GM12878 (cell line): Measurements from ENCODE around the gene YJU2. TPM values are rescaled to one million over a fixed set of nuclear protein-coding genes. Genes with fewer than 3 reads are reported as not detected.

ENCODE experiments used
- ATAC-seq: fragments of 200-7000 bp; cut with Tn5 transposase; 3 replicates; pipeline ENCODE4 v1.9.1; 2020; ENCODE audit warnings: mild to moderate bottlenecking, moderate library complexity
- BruUV-seq: library from RNA; stranded (reverse); fragments of 400-500 nt; replicated peaks from 2 replicates; lab custom pipeline; 2021; lab: Mats Ljungman, UMichigan
- CTCF ChIA-PET: fragments of 300-600 bp; sonication (Branson Sonifier 250); formaldehyde crosslinking; extraction: SDS; loops from one replicate; lab custom pipeline; 2021; ENCODE audit warnings: inconsistent platforms; lab: Yijun Ruan, JAX
- POLR2A ChIA-PET: fragments of 350-600 bp; formaldehyde crosslinking; extraction: SDS; loops from one replicate; lab custom pipeline; 2021; ENCODE audit warnings: inconsistent platforms; lab: Charles Lee
- RAD21 ChIA-PET: fragments of 300-600 bp; sonication (Branson Sonifier 250); formaldehyde crosslinking; loops from one replicate; lab custom pipeline; 2023; ENCODE audit warnings: antibody characterized with exemption; ENCODE audit not compliant: unreplicated experiment; lab: Charles Lee
- SMC1A ChIA-PET: fragments of 300-600 bp; sonication (Branson Sonifier 250); formaldehyde crosslinking; loops from one replicate; lab custom pipeline; 2023; ENCODE audit not compliant: unreplicated experiment, uncharacterized antibody; lab: Charles Lee
- DNase-seq: peaks from one replicate; pipeline ENCODE4 v3.0.0-alpha.2; 2011; ENCODE audit warnings: low read depth, low spot score
- FAIRE-seq: peaks from 3 replicates; lab custom pipeline; 2011; peaks lifted over from hg19 to GRCh38; lab: Jason Lieb, UNC
- H2AFZ ChIP-seq: 2 replicates; pipeline ENCODE4 v1.6.0; 2011; ENCODE audit warnings: low read depth, low read length, control low read depth; ENCODE audit not compliant: control insufficient read depth
- H3K27ac ChIP-seq: 2 replicates; pipeline ENCODE4 v1.5.1; 2011; ENCODE audit warnings: control low read depth; ENCODE audit not compliant: control insufficient read depth, insufficient read depth
- H3K27me3 ChIP-seq, 2 experiments: replicated peaks in 1 of 2; 2 replicates each; pipeline versions ENCODE4 v1.6.0 to v1.6.1; 2011; ENCODE audit warnings: low read length in 1 of 2; ENCODE audit not compliant: control insufficient read depth in 2 of 2, insufficient read depth in 2 of 2
- H3K36me3 ChIP-seq, 2 experiments: 2 replicates each; pipeline ENCODE4 v1.5.1; 2011; ENCODE audit warnings: low read length in 1 of 2; ENCODE audit not compliant: control insufficient read depth in 2 of 2, insufficient read depth in 2 of 2
- H3K4me1 ChIP-seq: 2 replicates; pipeline ENCODE4 v1.6.1; 2011; ENCODE audit warnings: mild to moderate bottlenecking, low read length, moderate library complexity, mixed read lengths; ENCODE audit not compliant: control insufficient read depth, insufficient read depth
- H3K4me2 ChIP-seq: 2 replicates; pipeline ENCODE4 v1.6.0; 2011; ENCODE audit warnings: control low read depth; ENCODE audit not compliant: control insufficient read depth, insufficient read depth
- H3K4me3 ChIP-seq: fragments of 200-600 bp; sonication (generic); 2 replicates; pipeline ENCODE4 v1.5.1; 2016
- H3K79me2 ChIP-seq: 2 replicates; pipeline ENCODE4 v1.6.0; 2011; ENCODE audit warnings: low read length; ENCODE audit not compliant: control insufficient read depth, insufficient read depth
- H3K9ac ChIP-seq: 2 replicates; pipeline ENCODE4 v1.8.0; 2011; ENCODE audit warnings: low read length, control low read depth, mixed read lengths; ENCODE audit not compliant: control insufficient read depth, insufficient read depth
- H3K9me3 ChIP-seq: replicated peaks from 3 replicates; pipeline ENCODE4 v1.5.1; 2011; ENCODE audit warnings: mild to moderate bottlenecking, low read length; ENCODE audit not compliant: control insufficient read depth, insufficient read depth
- H4K20me1 ChIP-seq: 2 replicates; pipeline ENCODE4 v1.6.0; 2011; ENCODE audit not compliant: control insufficient read depth, insufficient read depth
- CREM ChIP-seq: IDR thresholded peaks from 2 replicates; pipeline ENCODE4 v1.6.1; 2014; ENCODE audit warnings: antibody characterized with exemption, low read depth
- EP300 ChIP-seq, 2 experiments: fragments of 150-350 bp in 1 of 2; IDR thresholded peaks; 2 replicates each; pipeline ENCODE4 v1.6.1; 2011 to 2012; ENCODE audit warnings: low read depth in 2 of 2, low read length in 2 of 2, borderline replicate concordance in 1 of 2, improper control_type of control experiment in 1 of 2, inconsistent platforms in 1 of 2; ENCODE audit not compliant: control insufficient read depth in 1 of 2
- FOS ChIP-seq: IDR thresholded peaks from 3 replicates; pipeline ENCODE4 v1.6.1; 2011; ENCODE audit warnings: borderline replicate concordance; ENCODE audit not compliant: insufficient read length; ENCODE audit errors: extremely low read depth
- MXI1 ChIP-seq: fragments of 150-350 bp; IDR thresholded peaks from 2 replicates; pipeline ENCODE4 v1.6.1; 2011; ENCODE audit warnings: low read depth, mild to moderate bottlenecking, inconsistent platforms, low read length, improper control_type of control experiment
- RELA ChIP-seq: fragments of 450-650 bp; IDR thresholded peaks from 2 replicates; pipeline ENCODE4 v1.8.0; 2014; ENCODE audit warnings: borderline replicate concordance; ENCODE audit not compliant: partially characterized antibody
- WGBS: methylation state at CpG from one replicate; pipeline ENCODE4 v1.1.6; 2016; ENCODE audit warnings: low lambda C conversion rate; ENCODE audit not compliant: insufficient replicate concordance, insufficient coverage; ENCODE audit errors: missing lambda C conversion rate; 5-methylcytosine and 5-hydroxymethylcytosine counted together
- in situ Hi-C: fragments of 300-500 bp; cut with MboI; formaldehyde crosslinking; loops from 9 replicates; pipeline ENCODE4 v1.14.3; 2018; ENCODE audit warnings: mixed read lengths
- intact Hi-C: fragments of 100-400 bp; cut with micrococcal nuclease; formaldehyde crosslinking; loops from one replicate; pipeline ENCODE4 v1.14.2; 2022; ENCODE audit not compliant: unreplicated experiment
- polyA plus RNA-seq, 11 experiments: library from polyadenylated mRNA; depleted of rRNA in 4 of 11; unstranded in 6 of 11; stranded (reverse) in 5 of 11; fragments of >200 nt; fragmentation: Nextera tagmentation in 4 of 11; fragmentation: Illumina TruSeq in 1 of 11; extraction: Ambion mirVana in 4 of 11; extraction: Trizol in 1 of 11; gene quantifications; 1 replicate in 1 of 11; 2 replicates in 10 of 11; pipeline versions ENCODE4 v1.2.1 to v1.2.3, GENCODE V29; 2011 to 2016; ENCODE audit warnings: inconsistent platforms in 2 of 11, missing spikeins in 2 of 11, low read depth in 1 of 11
- total RNA-seq, 4 experiments: library from RNA; depleted of rRNA in 3 of 4; stranded (reverse); fragments of >200 nt in 3 of 4; fragmentation: Illumina TruSeq in 1 of 4; extraction: Trizol in 1 of 4; gene quantifications; 2 replicates each; pipeline versions ENCODE4 v1.2.1 to v1.2.3, GENCODE V29; 2013 to 2021
- TF ChIP-seq, protein P1 (sequence below): fragments of 450-650 bp; IDR thresholded peaks from 2 replicates; pipeline ENCODE4 v1.6.1; 2014; ENCODE audit warnings: mild to moderate bottlenecking
- TF ChIP-seq, protein P2 (sequence below): IDR thresholded peaks from 2 replicates; pipeline ENCODE4 v1.6.1; 2012; ENCODE audit warnings: low read depth, low read length, improper control_type of control experiment
- TF ChIP-seq, protein P3 (sequence below), 3 experiments: IDR thresholded peaks in 2 of 3; conservative IDR thresholded peaks in 1 of 3; 2 replicates each; pipeline ENCODE4 v1.5.1; 2011; ENCODE audit warnings: low read depth in 3 of 3, low read length in 3 of 3, mild to moderate bottlenecking in 3 of 3, control low read depth in 2 of 3, moderate library complexity in 2 of 3, inconsistent platforms in 1 of 3, mixed read lengths in 1 of 3; ENCODE audit not compliant: control insufficient read depth in 2 of 3, insufficient read depth in 1 of 3; ENCODE audit errors: extremely low read depth in 1 of 3

YJU2 gene
- total and polyA plus RNA-seq, 10 of the 15 experiments (the other 5 are each of a cell fraction or from before 2014, with no cell fraction given) = 0.26 to 40.7 (median 23.8) TPM

DNA sequence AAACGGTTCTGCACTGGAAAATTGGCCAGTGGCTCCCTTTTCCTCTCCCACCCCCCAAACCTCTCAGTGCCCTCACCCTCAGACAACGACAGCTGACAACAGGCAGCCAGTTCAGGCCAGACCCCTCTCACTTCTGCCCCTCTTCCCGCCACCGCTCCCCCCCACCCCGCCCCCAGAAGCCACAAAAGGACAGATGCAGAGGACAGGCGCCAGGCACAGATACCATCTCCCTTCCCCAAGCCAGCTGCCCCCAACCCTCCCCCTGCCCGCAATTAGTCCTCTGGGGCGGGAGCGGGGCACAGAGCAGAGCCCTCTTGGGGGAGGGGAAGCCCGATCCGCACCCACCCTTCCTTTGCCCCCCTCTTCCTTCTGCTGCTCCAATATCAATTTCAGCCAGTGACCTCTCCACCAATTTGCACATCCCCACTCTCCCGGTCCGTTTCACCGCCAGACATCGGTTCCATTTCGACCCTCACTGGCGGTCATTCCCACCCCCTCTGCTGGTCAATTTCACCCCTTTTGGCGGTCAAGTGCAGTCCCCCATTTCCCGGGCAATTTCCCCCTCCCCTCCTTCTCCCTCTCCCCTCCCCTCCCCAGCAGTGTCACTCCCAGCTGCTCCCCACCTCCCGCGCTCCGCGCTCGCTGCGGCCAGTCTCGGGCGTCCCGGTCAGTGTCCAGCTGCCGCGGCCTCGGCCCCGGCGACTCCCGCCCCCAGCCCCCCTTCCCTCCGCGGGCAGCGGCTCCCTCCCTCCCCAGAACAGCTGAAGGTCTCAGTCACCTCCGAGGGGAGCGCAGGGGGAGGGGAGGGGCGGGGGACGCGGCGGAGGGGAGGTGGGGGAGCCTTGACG, 31.8 kb downstream of the YJU2 start, which contains the start of gene SHD:
Gene SHD, plus strand, starts transcription at position 848 of the 848 bp plus-strand sequence. CDS start 798 bp downstream, outside the sequence.
- WGBS = 8% methylated on average over 21 of the region's 44 CpGs
- TF ChIP-seq RELA = no peak
- BruUV-seq = no TSS peak
- RAD21 ChIA-PET = no interaction called here
- H3K79me2 ChIP-seq = no peaks in the 10 kb centered on the region
- in situ Hi-C loops = no loop called here
- H3K9ac ChIP-seq = no peak within 1 kb of the TSS
- H3K4me1 ChIP-seq = no peaks in the 10 kb centered on the region
- H4K20me1 ChIP-seq = no peaks in the 10 kb centered on the region
- H3K4me3 ChIP-seq = no peak within 1 kb of the TSS
- H3K4me2 ChIP-seq = no peak within 1 kb of the TSS
- POLR2A ChIA-PET = no interaction called here
- H3K9me3 ChIP-seq = no peaks in the 10 kb centered on the region
- CTCF ChIA-PET = interaction anchor here (4.1 kb wide), 1 partner anchor 11 kb away, joined by 18 read pairs; no protein-coding TSS in a partner anchor
- no peak within 1 kb of the TSS for H2AFZ ChIP-seq
- FAIRE-seq = no peak
- SMC1A ChIA-PET = no interaction called here
- ATAC-seq = no peak
- no peaks in the 10 kb centered on the region; a peak in 2 of 4 replicates for H3K27me3 ChIP-seq
- H3K36me3 ChIP-seq = no peaks in the 10 kb centered on the region
- no peak within 1 kb of the TSS for H3K27ac ChIP-seq
- intact Hi-C loops = no loop called here
- DNase-seq = no peak

DNA sequence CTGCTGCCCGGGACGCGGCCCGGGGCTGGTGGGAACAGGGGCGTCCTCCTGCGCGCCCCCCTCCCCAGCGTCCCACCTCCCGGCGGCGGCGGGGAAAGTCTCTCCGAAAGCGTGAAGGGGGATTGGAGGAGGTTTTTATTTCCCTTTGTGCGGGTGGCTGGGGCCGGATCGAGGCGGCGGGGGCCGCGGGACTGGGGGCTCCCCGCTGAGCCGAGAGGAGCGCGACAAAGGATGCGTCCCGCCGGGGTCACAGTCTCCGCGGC, 32.3 kb downstream of the YJU2 start:
- 20% methylated on average over 16 of the region's 30 CpGs for WGBS
- H3K4me2 ChIP-seq = no peak overlapping the region

More for the DNA sequence above, 32.3 kb downstream of the YJU2 start:
- in situ Hi-C loops (no loop called here), intact Hi-C loops (no loop called here)
- H2AFZ ChIP-seq = no peak overlapping the region
- no peak for FAIRE-seq
- POLR2A ChIA-PET = no interaction called here
- H3K36me3 ChIP-seq = no peaks in the 10 kb centered on the region
- H3K27ac ChIP-seq = no peak overlapping the region
- H3K79me2 ChIP-seq = no peaks in the 10 kb centered on the region
- no TSS peak for BruUV-seq
- ATAC-seq = no peak
- RAD21 ChIA-PET = no interaction called here
- no peak overlapping the region for H3K9ac ChIP-seq
- H3K9me3 ChIP-seq = no peaks in the 10 kb centered on the region
- TF ChIP-seq CREM (no peak), EP300 (IDR thresholded peaks at IDR 0.05; ENCODE audit: borderline replicate concordance in 1 of 2, control insufficient read depth in 1 of 2, low read depth in 2 of 2, low read length in 2 of 2) (no peak), MXI1 (no peak), FOS (no peak)
- TF ChIP-seq, protein P1, sequence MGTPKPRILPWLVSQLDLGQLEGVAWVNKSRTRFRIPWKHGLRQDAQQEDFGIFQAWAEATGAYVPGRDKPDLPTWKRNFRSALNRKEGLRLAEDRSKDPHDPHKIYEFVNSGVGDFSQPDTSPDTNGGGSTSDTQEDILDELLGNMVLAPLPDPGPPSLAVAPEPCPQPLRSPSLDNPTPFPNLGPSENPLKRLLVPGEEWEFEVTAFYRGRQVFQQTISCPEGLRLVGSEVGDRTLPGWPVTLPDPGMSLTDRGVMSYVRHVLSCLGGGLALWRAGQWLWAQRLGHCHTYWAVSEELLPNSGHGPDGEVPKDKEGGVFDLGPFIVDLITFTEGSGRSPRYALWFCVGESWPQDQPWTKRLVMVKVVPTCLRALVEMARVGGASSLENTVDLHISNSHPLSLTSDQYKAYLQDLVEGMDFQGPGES = no peak
- TF ChIP-seq, protein P2, sequence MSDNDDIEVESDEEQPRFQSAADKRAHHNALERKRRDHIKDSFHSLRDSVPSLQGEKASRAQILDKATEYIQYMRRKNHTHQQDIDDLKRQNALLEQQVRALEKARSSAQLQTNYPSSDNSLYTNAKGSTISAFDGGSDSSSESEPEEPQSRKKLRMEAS = no peak
- TF ChIP-seq, protein P3, sequence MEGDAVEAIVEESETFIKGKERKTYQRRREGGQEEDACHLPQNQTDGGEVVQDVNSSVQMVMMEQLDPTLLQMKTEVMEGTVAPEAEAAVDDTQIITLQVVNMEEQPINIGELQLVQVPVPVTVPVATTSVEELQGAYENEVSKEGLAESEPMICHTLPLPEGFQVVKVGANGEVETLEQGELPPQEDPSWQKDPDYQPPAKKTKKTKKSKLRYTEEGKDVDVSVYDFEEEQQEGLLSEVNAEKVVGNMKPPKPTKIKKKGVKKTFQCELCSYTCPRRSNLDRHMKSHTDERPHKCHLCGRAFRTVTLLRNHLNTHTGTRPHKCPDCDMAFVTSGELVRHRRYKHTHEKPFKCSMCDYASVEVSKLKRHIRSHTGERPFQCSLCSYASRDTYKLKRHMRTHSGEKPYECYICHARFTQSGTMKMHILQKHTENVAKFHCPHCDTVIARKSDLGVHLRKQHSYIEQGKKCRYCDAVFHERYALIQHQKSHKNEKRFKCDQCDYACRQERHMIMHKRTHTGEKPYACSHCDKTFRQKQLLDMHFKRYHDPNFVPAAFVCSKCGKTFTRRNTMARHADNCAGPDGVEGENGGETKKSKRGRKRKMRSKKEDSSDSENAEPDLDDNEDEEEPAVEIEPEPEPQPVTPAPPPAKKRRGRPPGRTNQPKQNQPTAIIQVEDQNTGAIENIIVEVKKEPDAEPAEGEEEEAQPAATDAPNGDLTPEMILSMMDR (IDR thresholded peaks at IDR 0.05 in 2 of 3, conservative IDR thresholded peaks at IDR 0.05 in 1 of 3; ENCODE audit: control insufficient read depth in 2 of 3, extremely low read depth in 1 of 3, insufficient read depth in 1 of 3, low read depth in 3 of 3, low read length in 3 of 3) = no peak
- H4K20me1 ChIP-seq = no peaks in the 10 kb centered on the region
- no peaks in the 10 kb centered on the region; a peak in 2 of 4 replicates for H3K27me3 ChIP-seq
- H3K4me3 ChIP-seq = no peak overlapping the region
- H3K4me1 ChIP-seq = no peaks in the 10 kb centered on the region
- no peak for DNase-seq
- CTCF ChIA-PET = no interaction called here
- SMC1A ChIA-PET = no interaction called here
